ENCODE data around the gene CTXN2. TPM values are rescaled to one million over a fixed set of nuclear protein-coding genes. Genes with fewer than 3 reads are reported as not detected.

CTXN2 gene
- total RNA-seq: not detected in 2 replicates

DNA sequence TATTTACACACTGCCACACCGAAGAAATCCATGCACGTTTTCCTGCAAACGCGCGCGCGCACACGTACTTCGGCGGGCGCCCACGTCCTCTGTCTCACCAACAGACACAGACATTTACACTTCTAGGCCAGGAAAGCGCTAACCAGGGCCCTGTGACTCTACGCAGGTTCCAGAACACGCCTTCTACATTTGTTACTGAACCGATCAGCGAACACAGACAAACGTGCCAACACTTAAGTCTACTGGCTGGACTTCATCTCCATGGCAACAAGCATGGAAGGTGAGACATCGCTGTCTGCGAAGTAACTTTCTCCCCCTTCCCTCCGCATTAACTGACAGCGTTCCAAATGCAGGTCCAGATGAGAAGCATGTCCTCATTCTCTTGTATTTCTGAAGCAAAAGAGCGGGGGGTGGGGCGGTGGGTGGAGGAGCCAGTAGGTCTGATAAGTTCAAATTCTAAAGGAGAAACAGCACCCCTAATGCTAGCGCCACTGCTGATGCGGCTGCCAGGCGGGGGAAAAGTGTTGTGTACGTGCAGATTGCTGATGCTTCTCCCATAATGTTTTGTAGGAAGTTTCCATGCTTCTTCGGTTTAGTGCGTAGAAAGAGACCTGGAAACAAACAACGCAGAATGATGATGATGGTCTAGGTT lies at the start of gene CTXN2:
TSS of gene CTXN2 (plus strand) at position 92 of the 652 bp plus-strand sequence. CDS start 9,636 bp downstream, outside the sequence.

DNA sequence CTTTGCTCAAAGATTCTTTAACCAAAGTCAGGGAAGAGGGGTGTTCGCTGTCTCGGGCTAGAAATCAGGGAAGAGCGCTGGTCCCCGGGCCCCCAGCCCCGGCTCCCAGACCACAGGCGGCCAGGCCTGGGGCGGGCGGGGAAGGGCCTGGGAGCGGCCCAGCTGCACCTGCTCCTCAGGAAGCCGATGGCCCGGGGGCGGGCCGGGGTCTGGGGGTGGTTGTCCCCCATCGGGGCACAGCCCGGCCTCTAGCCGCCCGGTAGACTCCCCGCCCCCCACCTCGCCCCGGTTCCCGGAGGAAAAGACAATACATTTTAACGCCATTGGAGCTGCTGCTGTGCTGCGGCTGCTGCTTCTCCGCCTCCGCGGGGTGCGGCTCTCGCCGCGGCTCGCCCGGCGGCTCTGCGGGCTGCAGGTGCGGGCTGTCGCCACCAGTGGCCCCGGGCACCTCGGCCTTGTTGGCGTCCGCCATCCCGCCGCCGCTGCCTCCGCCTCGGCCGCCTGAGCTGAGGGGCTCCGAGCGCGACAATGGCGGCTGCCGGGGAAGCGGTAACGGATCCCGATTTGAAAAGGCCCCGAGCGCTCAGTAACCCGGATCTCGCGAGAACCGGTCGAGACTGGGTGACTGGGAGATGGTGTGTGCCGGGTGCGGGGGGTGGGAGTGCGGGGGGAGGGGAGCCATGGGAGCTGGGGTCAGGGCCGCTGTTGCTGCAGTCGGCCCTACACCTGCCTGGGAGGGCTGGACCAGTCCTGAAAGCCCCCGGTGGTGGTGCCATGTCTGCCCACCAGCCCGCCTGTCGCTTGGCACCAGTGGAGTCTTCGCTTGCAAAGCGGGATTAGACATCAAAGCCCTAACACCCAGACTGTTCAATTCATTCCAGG lies 13.5 kb upstream of the CTXN2 start, which contains the start of gene MYEF2:
TSS of gene MYEF2 (minus strand) at position 530 of the 882 bp plus-strand sequence. CDS start at position 472, 58 bp downstream.

GRCh38 chr15:48205981-48206380 lies 14.5 kb downstream of the CTXN2 start, which contains the start of gene SLC12A1:
Gene SLC12A1, plus strand, starts transcription at chr15:48206302. Its CDS starts 1,418 bp downstream, at chr15:48207720.

Other genes with a start within 250 kb of the CTXN2 start
- not detected in 2 replicates for gene SLC24A5, start 70.7 kb upstream of the CTXN2 start, total RNA-seq
- gene MYEF2, start 13.4 kb upstream of the CTXN2 start, total RNA-seq: 3.5 and 3.8 TPM in 2 replicates
- gene SLC12A1, start 14.6 kb downstream of the CTXN2 start, total RNA-seq: not detected in 2 replicates
- 22.9 and 35.5 TPM in 2 replicates for gene DUT, start 139.8 kb downstream of the CTXN2 start, total RNA-seq

Data from nasal cavity respiratory epithelium epithelial cell of viscerocranial mucosa (primary cell).